ENCODE measurements around the gene CD300H. TPM values are rescaled to one million over a fixed set of nuclear protein-coding genes. Genes with fewer than 3 reads are reported as not detected.

The CD300H gene
- total and polyA plus RNA-seq, 11 donors: 0.30 to 1.5 (median 0.69) TPM; not detected in 7

- Histone ChIP-seq H3K36me3 (no peaks in the 10 kb centered on the region), H3K4me1 (peaks cover 0 to 29% (median 0%) of the 10 kb centered on the region in 12 donors), H3K27me3 (peaks cover 0 to 2% (median 0%) of the 10 kb centered on the region in 9 donors), H3K27ac (peak overlapping the region in 1 of 12 donors; percentile 81), H3K9me3 (no peaks in the 10 kb centered on the region), H3K4me3 (no peak overlapping the region)
- 52 to 75% (median 57%) methylated on average over 7 of the region's 7 CpGs for WGBS, 4 donors
- intact Hi-C loops (cut with DNase I): no loop called here
- no peak for TF ChIP-seq CTCF (IDR thresholded peaks at IDR 0.05)
- TF ChIP-seq POLR2A (IDR thresholded peaks at IDR 0.05): no peak
- ATAC-seq: peak in 3 of 4 donors; percentile 22 to 36 (median 31)
- DNase-seq: no peak
Observed at GRCh38 chr17:74512624-74513091, 54.7 kb downstream of the CD300H start.

GRCh38 chr17:74512036-74512435, 55.3 kb downstream of the CD300H start:
- H3K27ac ChIP-seq: peak overlapping the region in 1 of 12 donors; percentile 81
- no peak overlapping the region for H3K4me3 ChIP-seq
- H3K4me1 ChIP-seq: peaks cover 0 to 23% (median 0%) of the 10 kb centered on the region in 12 donors
- H3K36me3 ChIP-seq: no peaks in the 10 kb centered on the region
- no peaks in the 10 kb centered on the region for H3K9me3 ChIP-seq
- WGBS, 4 donors: 55 to 74% (median 63%) methylated on average over 2 of the region's 2 CpGs
- TF ChIP-seq POLR2A (IDR thresholded peaks at IDR 0.05) (no peak), CTCF (IDR thresholded peaks at IDR 0.05) (no peak)
- ATAC-seq (peak in 3 of 4 donors; percentile 74 to 78 (median 78)), DNase-seq (peak in 2 of 5 donors; percentile 49 to 66)
- intact Hi-C loops (cut with DNase I): no loop called here
- peaks cover 0 to 2% (median 0%) of the 10 kb centered on the region in 9 donors for H3K27me3 ChIP-seq

Other genes starting within 250 kb of the CD300H start
- gene KIF19, start 241.3 kb downstream of the CD300H start, total RNA-seq: 1 to 10 TPM in 1 of 9 donors, under 1 TPM in 6, not detected in 2; 0.12 to 3.0 (median 0.19) TPM
- under 1 TPM; 0.18 to 0.46 TPM for gene KIF19, start 241.3 kb downstream of the CD300H start, polyA plus RNA-seq
- gene BTBD17, start 205.6 kb downstream of the CD300H start, total RNA-seq: not detected
- gene BTBD17, start 205.6 kb downstream of the CD300H start, polyA plus RNA-seq: not detected
- gene GPR142, start 200.0 kb downstream of the CD300H start, total RNA-seq: not detected
- not detected for gene GPR142, start 200.0 kb downstream of the CD300H start, polyA plus RNA-seq
- gene GPRC5C, start 135.4 kb downstream of the CD300H start, total RNA-seq: 10 to 100 TPM; 22.2 to 59.9 (median 39.2) TPM
- 10 to 100 TPM; 28.5 to 35.3 TPM for gene GPRC5C, start 135.4 kb downstream of the CD300H start, polyA plus RNA-seq
- gene CD300A, start 100.9 kb downstream of the CD300H start, total RNA-seq: 10 to 100 TPM in 1 of 9 donors, 1 to 10 TPM in 6, under 1 TPM in 2; 0.64 to 23.2 (median 1.8) TPM
- gene CD300A, start 100.9 kb downstream of the CD300H start, polyA plus RNA-seq: 1 to 10 TPM in 1 of 2 donors, under 1 TPM in 1; 0.72 to 1.5 TPM
- gene CD300LB, start 36.0 kb downstream of the CD300H start, total RNA-seq: 1 to 10 TPM in 1 of 9 donors, under 1 TPM in 5, not detected in 3; 0.14 to 2.3 (median 0.21) TPM
- under 1 TPM in 1 of 2 donors, not detected in 1; 0.40 TPM for gene CD300LB, start 36.0 kb downstream of the CD300H start, polyA plus RNA-seq
- gene CD300C, start 21.4 kb downstream of the CD300H start, total RNA-seq: 1 to 10 TPM in 2 of 9 donors, under 1 TPM in 4, not detected in 3; 0.31 to 5.0 (median 0.61) TPM
- under 1 TPM; 0.11 to 0.94 TPM for gene CD300C, start 21.4 kb downstream of the CD300H start, polyA plus RNA-seq
- gene CD300LD, start 24.8 kb upstream of the CD300H start, total RNA-seq: not detected
- not detected for gene CD300LD, start 24.8 kb upstream of the CD300H start, polyA plus RNA-seq
- gene CD300E, start 56.2 kb upstream of the CD300H start, total RNA-seq: 1 to 10 TPM in 3 of 9 donors, under 1 TPM in 5, not detected in 1; 0.19 to 8.6 (median 0.46) TPM
- gene CD300E, start 56.2 kb upstream of the CD300H start, polyA plus RNA-seq: 1 to 10 TPM in 1 of 2 donors, under 1 TPM in 1; 0.30 to 1.1 TPM
- gene CD300LF, start 145.4 kb upstream of the CD300H start, total RNA-seq: 1 to 10 TPM in 2 of 9 donors, under 1 TPM in 5, not detected in 2; 0.20 to 7.0 (median 0.42) TPM
- under 1 TPM; 0.15 to 0.61 TPM for gene CD300LF, start 145.4 kb upstream of the CD300H start, polyA plus RNA-seq
- 1 to 10 TPM in 8 of 9 donors, under 1 TPM in 1; 0.76 to 3.6 (median 1.7) TPM for gene RAB37, start 169.7 kb upstream of the CD300H start, total RNA-seq
- gene RAB37, start 169.7 kb upstream of the CD300H start, polyA plus RNA-seq: 1 to 10 TPM in 1 of 2 donors, under 1 TPM in 1; 0.83 to 2.0 TPM
- 10 to 100 TPM; 11.6 to 42.2 (median 19.2) TPM for gene NHERF1, start 181.1 kb upstream of the CD300H start, total RNA-seq
- 10 to 100 TPM in 1 of 2 donors, 1 to 10 TPM in 1; 7.5 to 37.7 TPM for gene NHERF1, start 181.1 kb upstream of the CD300H start, polyA plus RNA-seq
- gene NAT9, start 208.8 kb upstream of the CD300H start, total RNA-seq: 10 to 100 TPM in 7 of 9 donors, 1 to 10 TPM in 2; 7.9 to 22.9 (median 17.1) TPM
- 10 to 100 TPM; 18.2 to 36.6 TPM for gene NAT9, start 208.8 kb upstream of the CD300H start, polyA plus RNA-seq